Calu3 (cell line): ENCODE data around the gene KIAA1549. TPM values are rescaled to one million over a fixed set of nuclear protein-coding genes. Genes with fewer than 3 reads are reported as not detected.
"Not testable (repeated sequence)": the region's sequence is repeated elsewhere in the genome, so short reads cannot be mapped to it uniquely, and the experiment has no call there.

Experiments
- BruUV-seq: library from RNA; stranded (reverse); fragments of 400-500 nt; replicated peaks from 2 replicates; lab custom pipeline; 2021; lab: Mats Ljungman, UMichigan
- CTCF ChIA-PET: fragments of 300-600 bp; sonication (Branson Sonifier 250); formaldehyde crosslinking; loops from one replicate; lab custom pipeline; 2022; ENCODE audit warnings: antibody characterized with exemption; lab: Charles Lee
- DNase-seq: peaks from one replicate; pipeline ENCODE4 v3.0.0; 2022
- H3K27ac Mint-ChIP-seq: one replicate; pipeline ENCODE4 v1.8.0; 2022; ENCODE audit warnings: mixed read lengths; ENCODE audit not compliant: unreplicated experiment
- H3K27me3 Mint-ChIP-seq: one replicate; pipeline ENCODE4 v1.8.0; 2022; ENCODE audit warnings: mixed read lengths; ENCODE audit not compliant: unreplicated experiment
- H3K36me3 Mint-ChIP-seq: one replicate; pipeline ENCODE4 v1.8.0; 2022; ENCODE audit warnings: mild to moderate bottlenecking, moderate library complexity, mixed read lengths; ENCODE audit not compliant: insufficient read depth, unreplicated experiment
- H3K4me1 Mint-ChIP-seq: one replicate; pipeline ENCODE4 v1.8.0; 2022; ENCODE audit warnings: mild to moderate bottlenecking, low read depth, mixed read lengths; ENCODE audit not compliant: unreplicated experiment
- H3K4me3 Mint-ChIP-seq: one replicate; pipeline ENCODE4 v1.8.0; 2022; ENCODE audit warnings: mild to moderate bottlenecking, low read depth, moderate library complexity, mixed read lengths; ENCODE audit not compliant: unreplicated experiment
- H3K9me3 Mint-ChIP-seq: one replicate; pipeline ENCODE4 v1.8.0; 2022; ENCODE audit warnings: low read depth, mixed read lengths; ENCODE audit not compliant: unreplicated experiment
- intact Hi-C: fragments of 100-400 bp; cut with micrococcal nuclease; formaldehyde crosslinking; loops from one replicate; pipeline ENCODE4 v1.10.0; 2022; ENCODE audit not compliant: unreplicated experiment
- total RNA-seq: library from RNA; stranded (reverse); gene quantifications from 2 replicates; pipeline ENCODE4 v1.2.3, GENCODE V29; 2022
- TF ChIP-seq, protein P1 (sequence below): fragments of 200-600 bp; IDR thresholded peaks from one replicate; pipeline ENCODE4 v1.8.0; 2022; ENCODE audit warnings: antibody characterized with exemption; ENCODE audit not compliant: unreplicated experiment

The KIAA1549 gene
- total RNA-seq, 1 experiment from 2014 or later, result 10.4 TPM

- peaks cover 51% of the 10 kb centered on the region for H3K4me1 Mint-ChIP-seq
- H3K27ac Mint-ChIP-seq, result peak overlapping the region; percentile 18
- peaks cover 17% of the 10 kb centered on the region for H3K36me3 Mint-ChIP-seq
- H3K9me3 Mint-ChIP-seq, result no peaks in the 10 kb centered on the region
- CTCF ChIA-PET, result interaction anchor here (0.7 to 2.9 kb wide), 3 partner anchors 29 to 66 kb away, joined by 3 to 13 read pairs (median 5); no protein-coding TSS in a partner anchor
- no TSS peak for BruUV-seq
- DNase-seq, result peak; percentile 5
- intact Hi-C loops, result loop anchor here (2.0 to 5.0 kb wide), 2 partner anchors 42 to 66 kb away; no protein-coding TSS in a partner anchor
- TF ChIP-seq, protein P1, sequence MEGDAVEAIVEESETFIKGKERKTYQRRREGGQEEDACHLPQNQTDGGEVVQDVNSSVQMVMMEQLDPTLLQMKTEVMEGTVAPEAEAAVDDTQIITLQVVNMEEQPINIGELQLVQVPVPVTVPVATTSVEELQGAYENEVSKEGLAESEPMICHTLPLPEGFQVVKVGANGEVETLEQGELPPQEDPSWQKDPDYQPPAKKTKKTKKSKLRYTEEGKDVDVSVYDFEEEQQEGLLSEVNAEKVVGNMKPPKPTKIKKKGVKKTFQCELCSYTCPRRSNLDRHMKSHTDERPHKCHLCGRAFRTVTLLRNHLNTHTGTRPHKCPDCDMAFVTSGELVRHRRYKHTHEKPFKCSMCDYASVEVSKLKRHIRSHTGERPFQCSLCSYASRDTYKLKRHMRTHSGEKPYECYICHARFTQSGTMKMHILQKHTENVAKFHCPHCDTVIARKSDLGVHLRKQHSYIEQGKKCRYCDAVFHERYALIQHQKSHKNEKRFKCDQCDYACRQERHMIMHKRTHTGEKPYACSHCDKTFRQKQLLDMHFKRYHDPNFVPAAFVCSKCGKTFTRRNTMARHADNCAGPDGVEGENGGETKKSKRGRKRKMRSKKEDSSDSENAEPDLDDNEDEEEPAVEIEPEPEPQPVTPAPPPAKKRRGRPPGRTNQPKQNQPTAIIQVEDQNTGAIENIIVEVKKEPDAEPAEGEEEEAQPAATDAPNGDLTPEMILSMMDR, result no peak
- no peaks in the 10 kb centered on the region for H3K27me3 Mint-ChIP-seq
- H3K4me3 Mint-ChIP-seq, result peak overlapping the region; percentile 65
Measured at GRCh38 chr7:138798836-138799235, 182.4 kb downstream of the KIAA1549 start.

- TF ChIP-seq, protein P1, result no peak
Measured at GRCh38 chr7:138797715-138798320, 183.4 kb downstream of the KIAA1549 start, which contains the start of the genes ATP6V0A4 and TMEM213. TSS of gene ATP6V0A4 (minus strand) at chr7:138798196. CDS start at chr7:138771247, 26,949 bp downstream. TSS of gene TMEM213 (plus strand) at chr7:138797994. CDS start at chr7:138798105, 111 bp downstream.

GRCh38 chr7:138797046-138797445 lies 184.1 kb downstream of the KIAA1549 start:
- CTCF ChIA-PET, result interaction anchor here (0.6 to 2.9 kb wide), 3 partner anchors 42 to 74 kb away, joined by 6 to 13 read pairs (median 7); no protein-coding TSS in a partner anchor
- intact Hi-C loops, result loop anchor here (1.0 to 5.0 kb wide), 2 partner anchors 31 to 40 kb away; no protein-coding TSS in a partner anchor
- not testable (repeated sequence) for DNase-seq, H3K27me3 Mint-ChIP-seq, BruUV-seq, H3K9me3 Mint-ChIP-seq
- peak overlapping the region; percentile 49 for H3K27ac Mint-ChIP-seq
- peaks cover 17% of the 10 kb centered on the region for H3K36me3 Mint-ChIP-seq
- peak overlapping the region; percentile 65 for H3K4me3 Mint-ChIP-seq
- peaks cover 51% of the 10 kb centered on the region for H3K4me1 Mint-ChIP-seq

More at GRCh38 chr7:138797715-138798320, 183.4 kb downstream of the KIAA1549 start, which contains the start of the genes ATP6V0A4 and TMEM213:
- H3K36me3 Mint-ChIP-seq, result peaks cover 17% of the 10 kb centered on the region
- BruUV-seq, result no TSS peak
- intact Hi-C loops, result loop anchor here (1.0 to 5.0 kb wide), 3 partner anchors 30 to 67 kb away; no protein-coding TSS in a partner anchor
- peaks cover 51% of the 10 kb centered on the region for H3K4me1 Mint-ChIP-seq
- CTCF ChIA-PET, result interaction anchor here (0.7 to 2.9 kb wide), 4 partner anchors 24 to 297 kb away, joined by 3 to 13 read pairs (median 5); no protein-coding TSS in a partner anchor
- peak within 1 kb of the TSS; percentile 65 for H3K4me3 Mint-ChIP-seq
- peak within 1 kb of the TSS; percentile 49 for H3K27ac Mint-ChIP-seq
- DNase-seq, result peak; percentile 72
- H3K9me3 Mint-ChIP-seq, result no peaks in the 10 kb centered on the region
- H3K27me3 Mint-ChIP-seq, result no peaks in the 10 kb centered on the region

- intact Hi-C loops, result loop anchor here (5.0 kb wide), 1 partner anchor 39 kb away; no protein-coding TSS in a partner anchor
- Mint-ChIP-seq H3K4me3 (no peak overlapping the region), H3K4me1 (peaks cover 51% of the 10 kb centered on the region), H3K9me3 (no peaks in the 10 kb centered on the region), H3K27me3 (no peaks in the 10 kb centered on the region), H3K27ac (no peak overlapping the region), H3K36me3 (peaks cover 17% of the 10 kb centered on the region)
- no peak for DNase-seq
- CTCF ChIA-PET, result interaction anchor here (0.6 kb wide), 1 partner anchor 73 kb away, joined by 7 read pairs; no protein-coding TSS in a partner anchor
- no TSS peak for BruUV-seq
- TF ChIP-seq, protein P1, result no peak
Measured at GRCh38 chr7:138796038-138796615, 185.1 kb downstream of the KIAA1549 start.
